H1 (cell line): ENCODE results near the gene SPOP.

Source experiments
- ASH2L ChIP-seq: fragments of 200-600, 300-600 bp; sonication (generic); IDR thresholded peaks from one replicate; pipeline ENCODE4 v1.7.1; 2017; ENCODE audit warnings: low read length
- POLR2A ChIP-seq, 2 experiments: IDR thresholded peaks; 1 replicate in 1 of 2; 2 replicates in 1 of 2; pipeline ENCODE4 v1.6.1; 2011; ENCODE audit warnings: low read depth in 2 of 2, low read length in 2 of 2, mild to moderate bottlenecking in 2 of 2; ENCODE audit errors: control extremely low read depth in 1 of 2
- YY1 ChIP-seq: IDR thresholded peaks from 2 replicates; pipeline ENCODE4 v1.6.1; 2011; ENCODE audit warnings: low read depth, mild to moderate bottlenecking, low read length
- ZNF274 ChIP-seq: IDR thresholded peaks from 2 replicates; pipeline ENCODE4 v1.7.0; 2012; ENCODE audit warnings: low read length, borderline replicate concordance; ENCODE audit errors: extremely low read depth
- TF ChIP-seq, protein P1 (sequence below), 3 experiments: IDR thresholded peaks; 1 replicate in 2 of 3; 2 replicates in 1 of 3; pipeline versions ENCODE4 v1.5.1 to v1.6.1; 2011; ENCODE audit warnings: low read length in 3 of 3, mild to moderate bottlenecking in 3 of 3, inconsistent platforms in 2 of 3, low read depth in 1 of 3, moderate library complexity in 1 of 3; ENCODE audit not compliant: insufficient read depth in 1 of 3; ENCODE audit errors: control extremely low read depth in 1 of 3

- TF ChIP-seq POLR2A (IDR thresholded peaks at IDR 0.05; ENCODE audit: control extremely low read depth in 1 of 2, low read depth in 2 of 2, low read length in 2 of 2) (no peak), YY1 (no peak), ZNF274 (no peak), ASH2L (no peak)
- TF ChIP-seq, protein P1, sequence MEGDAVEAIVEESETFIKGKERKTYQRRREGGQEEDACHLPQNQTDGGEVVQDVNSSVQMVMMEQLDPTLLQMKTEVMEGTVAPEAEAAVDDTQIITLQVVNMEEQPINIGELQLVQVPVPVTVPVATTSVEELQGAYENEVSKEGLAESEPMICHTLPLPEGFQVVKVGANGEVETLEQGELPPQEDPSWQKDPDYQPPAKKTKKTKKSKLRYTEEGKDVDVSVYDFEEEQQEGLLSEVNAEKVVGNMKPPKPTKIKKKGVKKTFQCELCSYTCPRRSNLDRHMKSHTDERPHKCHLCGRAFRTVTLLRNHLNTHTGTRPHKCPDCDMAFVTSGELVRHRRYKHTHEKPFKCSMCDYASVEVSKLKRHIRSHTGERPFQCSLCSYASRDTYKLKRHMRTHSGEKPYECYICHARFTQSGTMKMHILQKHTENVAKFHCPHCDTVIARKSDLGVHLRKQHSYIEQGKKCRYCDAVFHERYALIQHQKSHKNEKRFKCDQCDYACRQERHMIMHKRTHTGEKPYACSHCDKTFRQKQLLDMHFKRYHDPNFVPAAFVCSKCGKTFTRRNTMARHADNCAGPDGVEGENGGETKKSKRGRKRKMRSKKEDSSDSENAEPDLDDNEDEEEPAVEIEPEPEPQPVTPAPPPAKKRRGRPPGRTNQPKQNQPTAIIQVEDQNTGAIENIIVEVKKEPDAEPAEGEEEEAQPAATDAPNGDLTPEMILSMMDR (IDR thresholded peaks at IDR 0.05; ENCODE audit: control extremely low read depth in 1 of 3, insufficient read depth in 1 of 3, low read depth in 1 of 3, low read length in 3 of 3) = peak in 1 of 3 experiments; percentile 17; a peak in 2 of 4 replicates
Measured at GRCh38 chr17:49580981-49581647, 96.8 kb downstream of the SPOP start.
